A673 (cell line): Measurements from ENCODE around the gene CDPF1. TPM values are rescaled to one million over a fixed set of nuclear protein-coding genes. Genes with fewer than 3 reads are reported as not detected.

Source experiments
- BruUV-seq: library from RNA; stranded (reverse); fragments of 400-500 nt; replicated peaks from 2 replicates; lab custom pipeline; 2021; lab: Mats Ljungman, UMichigan
- CTCF ChIA-PET: fragments of 300-600 bp; sonication (Branson Sonifier 250); formaldehyde crosslinking; loops from one replicate; lab custom pipeline; 2022; ENCODE audit warnings: antibody characterized with exemption; lab: Charles Lee
- POLR2A ChIA-PET: fragments of 300-600 bp; sonication (Branson Sonifier 250); formaldehyde crosslinking; loops from one replicate; lab custom pipeline; 2022; ENCODE audit warnings: antibody characterized with exemption; ENCODE audit not compliant: low non-redundant PET; lab: Charles Lee
- DNase-seq: peaks from one replicate; pipeline ENCODE4 v3.0.0-alpha.2; 2015; ENCODE audit warnings: low spot score
- H3K27ac ChIP-seq: fragments of 200-600 bp; sonication (generic); 2 replicates; pipeline ENCODE4 v1.5.1; 2016; ENCODE audit warnings: mixed run types, low read depth, mild to moderate bottlenecking, mixed read lengths, antibody characterized with exemption, low read length; ENCODE audit not compliant: poor library complexity, severe bottlenecking
- H3K27me3 ChIP-seq: fragments of 200-600 bp; sonication (generic); replicated peaks from 2 replicates; pipeline ENCODE4 v1.6.1; 2017; ENCODE audit warnings: mixed run types, low read depth, mild to moderate bottlenecking, mixed read lengths, antibody characterized with exemption, low read length; ENCODE audit not compliant: insufficient read depth, poor library complexity
- H3K36me3 ChIP-seq: fragments of 200-600 bp; sonication (generic); 2 replicates; pipeline ENCODE4 v1.6.1; 2016; ENCODE audit warnings: mixed run types, mild to moderate bottlenecking, mixed read lengths, antibody characterized with exemption, low read length; ENCODE audit not compliant: insufficient read depth, poor library complexity, severe bottlenecking
- H3K4me1 ChIP-seq: fragments of 200-600 bp; sonication (generic); 2 replicates; pipeline ENCODE4 v1.6.1; 2017; ENCODE audit warnings: mixed run types, mild to moderate bottlenecking, mixed read lengths, antibody characterized with exemption, low read length; ENCODE audit not compliant: insufficient read depth, poor library complexity, severe bottlenecking
- H3K4me3 ChIP-seq: fragments of 200-600 bp; sonication (generic); 2 replicates; pipeline ENCODE4 v1.5.1; 2016; ENCODE audit warnings: low read depth, mixed run types, mild to moderate bottlenecking, mixed read lengths, low read length; ENCODE audit not compliant: poor library complexity, severe bottlenecking
- H3K9me3 ChIP-seq: fragments of 200-600 bp; sonication (generic); 2 replicates; pipeline ENCODE4 v1.6.1; 2016; ENCODE audit warnings: mixed run types, low read depth, mild to moderate bottlenecking, mixed read lengths, antibody characterized with exemption, low read length; ENCODE audit not compliant: poor library complexity, severe bottlenecking
- EZH2 ChIP-seq: fragments of 200-600 bp; sonication (generic); IDR thresholded peaks from 2 replicates; pipeline ENCODE4 v1.6.1; 2017; ENCODE audit warnings: borderline replicate concordance, low read depth, mild to moderate bottlenecking, mixed read lengths, antibody characterized with exemption, low read length; ENCODE audit not compliant: poor library complexity, severe bottlenecking
- intact Hi-C: fragments of 100-400 bp; cut with micrococcal nuclease; formaldehyde crosslinking; loops from one replicate; pipeline ENCODE4 v1.10.0; 2022; ENCODE audit not compliant: unreplicated experiment
- total RNA-seq: library from RNA; stranded (reverse); gene quantifications from 2 replicates; pipeline ENCODE4 v1.2.3, GENCODE V29; 2021
- TF ChIP-seq, protein P1 (sequence below): fragments of 300-800, 200-600 bp; sonication (generic); conservative IDR thresholded peaks from 2 replicates; pipeline ENCODE4 v1.5.1; 2017; ENCODE audit warnings: low read depth, mild to moderate bottlenecking, antibody characterized with exemption, low read length, moderate library complexity, mixed read lengths

The CDPF1 gene
- total RNA-seq, 1 experiment from 2014 or later, result 7.0 TPM

DNA sequence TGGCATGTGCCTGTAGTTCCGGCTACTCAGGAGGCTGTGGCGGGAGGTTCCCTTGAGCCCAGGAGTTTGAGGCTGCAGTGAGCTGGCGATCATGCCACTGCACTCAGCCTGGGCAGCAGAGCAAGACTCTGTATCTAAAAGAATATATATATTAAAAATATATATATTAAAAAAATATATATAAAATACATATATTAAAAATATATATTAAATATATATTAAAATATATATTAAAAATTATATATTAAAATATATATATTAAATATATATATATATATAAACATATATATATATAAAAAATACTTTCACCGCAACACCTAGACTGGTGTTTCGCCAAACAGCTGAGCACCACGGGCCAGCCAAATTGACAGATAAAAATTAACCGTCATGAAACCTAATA lies 26.5 kb upstream of the CDPF1 start:
- Histone ChIP-seq H3K27me3 (no peaks in the 10 kb centered on the region), H3K27ac (no peak overlapping the region), H3K4me3 (no peak overlapping the region), H3K9me3 (no peaks in the 10 kb centered on the region), H3K36me3 (peaks cover 9% of the 10 kb centered on the region), H3K4me1 (no peaks in the 10 kb centered on the region)
- BruUV-seq, result no TSS peak
- no peak for TF ChIP-seq EZH2
- TF ChIP-seq, protein P1, sequence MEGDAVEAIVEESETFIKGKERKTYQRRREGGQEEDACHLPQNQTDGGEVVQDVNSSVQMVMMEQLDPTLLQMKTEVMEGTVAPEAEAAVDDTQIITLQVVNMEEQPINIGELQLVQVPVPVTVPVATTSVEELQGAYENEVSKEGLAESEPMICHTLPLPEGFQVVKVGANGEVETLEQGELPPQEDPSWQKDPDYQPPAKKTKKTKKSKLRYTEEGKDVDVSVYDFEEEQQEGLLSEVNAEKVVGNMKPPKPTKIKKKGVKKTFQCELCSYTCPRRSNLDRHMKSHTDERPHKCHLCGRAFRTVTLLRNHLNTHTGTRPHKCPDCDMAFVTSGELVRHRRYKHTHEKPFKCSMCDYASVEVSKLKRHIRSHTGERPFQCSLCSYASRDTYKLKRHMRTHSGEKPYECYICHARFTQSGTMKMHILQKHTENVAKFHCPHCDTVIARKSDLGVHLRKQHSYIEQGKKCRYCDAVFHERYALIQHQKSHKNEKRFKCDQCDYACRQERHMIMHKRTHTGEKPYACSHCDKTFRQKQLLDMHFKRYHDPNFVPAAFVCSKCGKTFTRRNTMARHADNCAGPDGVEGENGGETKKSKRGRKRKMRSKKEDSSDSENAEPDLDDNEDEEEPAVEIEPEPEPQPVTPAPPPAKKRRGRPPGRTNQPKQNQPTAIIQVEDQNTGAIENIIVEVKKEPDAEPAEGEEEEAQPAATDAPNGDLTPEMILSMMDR, result no peak
- no peak for DNase-seq
- POLR2A ChIA-PET, result no interaction called here
- CTCF ChIA-PET, result no interaction called here
- intact Hi-C loops, result no loop called here

DNA sequence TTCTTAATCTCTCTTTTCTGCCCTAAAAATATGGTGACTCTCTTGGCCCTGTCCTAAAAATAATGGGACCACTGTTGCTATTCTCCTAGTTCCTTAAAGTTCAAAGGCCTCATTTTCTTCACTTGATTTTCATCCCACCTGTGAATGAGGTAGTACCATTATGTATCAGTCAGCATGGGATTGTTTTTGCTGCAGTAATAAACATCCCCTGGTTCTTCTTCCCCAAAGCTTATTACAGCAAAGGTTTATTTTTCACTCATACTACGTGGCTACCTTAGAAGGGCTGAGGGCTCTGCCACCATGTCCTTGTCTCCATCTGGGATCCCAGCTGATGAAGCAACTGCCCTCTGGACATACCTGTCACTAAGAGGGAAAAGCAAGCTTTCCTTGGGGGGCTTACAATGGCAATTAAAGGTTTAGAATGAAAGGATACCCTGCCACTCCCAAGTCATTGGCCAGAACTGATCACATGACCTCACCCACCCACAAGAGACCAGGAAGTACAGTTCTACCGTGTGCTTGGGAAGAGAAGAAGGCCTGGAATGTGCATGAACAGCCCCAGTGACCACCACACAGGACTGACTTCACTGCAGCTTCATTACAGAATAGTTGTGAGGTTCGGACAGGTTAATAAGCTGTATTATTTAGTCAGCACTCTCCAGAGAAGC lies 25.5 kb upstream of the CDPF1 start:
- POLR2A ChIA-PET, result no interaction called here
- CTCF ChIA-PET, result no interaction called here
- no peak overlapping the region for H3K27ac ChIP-seq
- TF ChIP-seq, protein P1, result no peak
- TF ChIP-seq EZH2, result no peak
- H3K4me3 ChIP-seq, result no peak overlapping the region
- no peaks in the 10 kb centered on the region for H3K27me3 ChIP-seq
- no TSS peak for BruUV-seq
- intact Hi-C loops, result no loop called here
- peaks cover 9% of the 10 kb centered on the region for H3K36me3 ChIP-seq
- DNase-seq, result no peak
- H3K9me3 ChIP-seq, result no peaks in the 10 kb centered on the region
- H3K4me1 ChIP-seq, result no peaks in the 10 kb centered on the region

DNA sequence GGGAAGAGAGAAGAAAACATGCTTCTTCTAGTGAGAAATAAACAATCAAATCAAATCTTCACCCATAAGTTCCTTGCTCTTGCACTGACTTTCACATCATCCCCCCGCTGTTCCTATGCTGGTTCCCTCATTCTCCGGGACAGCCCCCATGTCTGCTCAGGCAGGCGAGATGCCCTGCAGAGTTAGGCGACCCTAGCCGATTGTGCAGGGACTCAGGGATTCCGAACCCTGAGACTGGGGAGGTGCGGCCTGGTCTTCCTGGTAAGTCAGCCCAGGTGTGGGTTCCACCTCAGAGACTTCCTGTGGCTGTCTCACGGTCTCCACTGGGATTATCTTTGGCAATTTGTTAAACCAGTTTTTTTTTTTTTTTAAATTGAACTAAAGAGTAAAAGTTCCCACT lies 24.3 kb upstream of the CDPF1 start:
- Histone ChIP-seq H3K36me3 (peaks cover 9% of the 10 kb centered on the region), H3K4me1 (no peaks in the 10 kb centered on the region), H3K4me3 (no peak overlapping the region), H3K27me3 (no peaks in the 10 kb centered on the region), H3K9me3 (no peaks in the 10 kb centered on the region), H3K27ac (no peak overlapping the region)
- DNase-seq, result no peak
- intact Hi-C loops, result no loop called here
- no peak for TF ChIP-seq EZH2
- TF ChIP-seq, protein P1, result no peak
- CTCF ChIA-PET, result no interaction called here
- no TSS peak for BruUV-seq
- POLR2A ChIA-PET, result no interaction called here
